IMR-90 (cell line): ENCODE results near the gene NFKBIZ. TPM values are rescaled to one million over a fixed set of nuclear protein-coding genes. Genes with fewer than 3 reads are reported as not detected.

Source experiments
- ATAC-seq: fragments of 200-7000 bp; cut with Tn5 transposase; 2 replicates; pipeline ENCODE4 v1.9.1; 2020; ENCODE audit warnings: low read depth, mild to moderate bottlenecking, moderate library complexity
- BruUV-seq: library from RNA; stranded (reverse); fragments of 400-500 nt; replicated peaks from 2 replicates; lab custom pipeline; 2021; lab: Mats Ljungman, UMichigan
- CTCF ChIA-PET: fragments of 300-600 bp; formaldehyde crosslinking; extraction: SDS; loops from one replicate; lab custom pipeline; 2021; ENCODE audit warnings: antibody characterized with exemption; lab: Yijun Ruan, JAX
- POLR2A ChIA-PET: fragments of 300-600 bp; sonication (Branson Sonifier 250); formaldehyde crosslinking; loops from one replicate; lab custom pipeline; 2022; ENCODE audit warnings: antibody characterized with exemption; ENCODE audit not compliant: unreplicated experiment; lab: Charles Lee
- DNase-seq: peaks from one replicate; pipeline ENCODE4 v3.0.0; 2013
- H2AFZ ChIP-seq: replicated peaks from 2 replicates; pipeline ENCODE3; 2013; ENCODE audit warnings: low read length, mild to moderate bottlenecking; ENCODE audit not compliant: poor library complexity
- H2AK5ac ChIP-seq: 2 replicates; pipeline ENCODE4 v1.6.1; 2013; ENCODE audit warnings: low read depth, low read length, inconsistent platforms
- H2AK9ac ChIP-seq: replicated peaks from 2 replicates; pipeline ENCODE3; 2013; ENCODE audit warnings: mild to moderate bottlenecking, low read depth, low read length, moderate library complexity; ENCODE audit not compliant: poor library complexity
- H2BK120ac ChIP-seq: 2 replicates; pipeline ENCODE4 v1.6.1; 2013; ENCODE audit warnings: low read depth, low read length, inconsistent platforms
- H2BK15ac ChIP-seq: 3 replicates; pipeline ENCODE4 v1.6.1; 2013; ENCODE audit warnings: low read depth, low read length, inconsistent platforms
- H2BK20ac ChIP-seq: 2 replicates; pipeline ENCODE4 v1.6.1; 2013; ENCODE audit warnings: low read depth, mild to moderate bottlenecking, inconsistent platforms, low read length, moderate library complexity
- H2BK5ac ChIP-seq: 2 replicates; pipeline ENCODE4 v1.6.1; 2013; ENCODE audit warnings: mild to moderate bottlenecking, low read depth, low read length, inconsistent platforms; ENCODE audit not compliant: poor library complexity, severe bottlenecking
- H3K14ac ChIP-seq: replicated peaks from 2 replicates; pipeline ENCODE4 v1.6.1; 2013; ENCODE audit warnings: low read depth, low read length, inconsistent platforms
- H3K18ac ChIP-seq: 2 replicates; pipeline ENCODE4 v1.6.1; 2013; ENCODE audit warnings: low read depth, low read length, control low read depth
- H3K23ac ChIP-seq: 2 replicates; pipeline ENCODE4 v1.6.1; 2013; ENCODE audit warnings: low read depth, low read length, inconsistent platforms
- H3K27ac ChIP-seq: 2 replicates; pipeline ENCODE4 v1.5.1; 2013; ENCODE audit warnings: mild to moderate bottlenecking, control low read depth, low read length; ENCODE audit not compliant: insufficient read depth
- H3K27me3 ChIP-seq: 2 replicates; pipeline ENCODE4 v1.6.1; 2013; ENCODE audit warnings: low read length; ENCODE audit not compliant: control insufficient read depth, insufficient read depth
- H3K36me3 ChIP-seq: 2 replicates; pipeline ENCODE4 v1.6.1; 2013; ENCODE audit warnings: low read length, mixed read lengths; ENCODE audit not compliant: control insufficient read depth, insufficient read depth
- H3K4ac ChIP-seq: 2 replicates; pipeline ENCODE4 v1.6.1; 2013; ENCODE audit warnings: low read depth, low read length, inconsistent platforms
- H3K4me1 ChIP-seq: 2 replicates; pipeline ENCODE4 v1.6.1; 2013; ENCODE audit warnings: low read length, mixed read lengths; ENCODE audit not compliant: control insufficient read depth, insufficient read depth
- H3K4me2 ChIP-seq: 2 replicates; pipeline ENCODE4 v1.6.1; 2013; ENCODE audit warnings: low read depth, mild to moderate bottlenecking, control low read depth, low read length, moderate library complexity
- H3K4me3 ChIP-seq: 2 replicates; pipeline ENCODE4 v1.5.1; 2013; ENCODE audit warnings: low read depth, mild to moderate bottlenecking, control low read depth, low read length, moderate library complexity; ENCODE audit not compliant: insufficient read depth
- H3K56ac ChIP-seq: 2 replicates; pipeline ENCODE4 v1.6.1; 2013; ENCODE audit warnings: low read length, inconsistent platforms; ENCODE audit not compliant: insufficient read depth; ENCODE audit errors: extremely low read depth
- H3K79me1 ChIP-seq, 2 experiments: 2 replicates each; pipeline ENCODE4 v1.6.1; 2013; ENCODE audit warnings: low read length in 2 of 2, inconsistent platforms in 1 of 2, low read depth in 1 of 2
- H3K9ac ChIP-seq: 2 replicates; pipeline ENCODE4 v1.6.1; 2013; ENCODE audit warnings: low read depth, low read length, control low read depth
- H3K9me1 ChIP-seq: 2 replicates; pipeline ENCODE4 v1.6.1; 2013; ENCODE audit warnings: low read length, inconsistent platforms; ENCODE audit not compliant: insufficient read depth
- H3K9me3 ChIP-seq: 2 replicates; pipeline ENCODE4 v1.6.1; 2013; ENCODE audit warnings: low read length; ENCODE audit not compliant: control insufficient read depth, insufficient read depth
- H4K20me1 ChIP-seq: 2 replicates; pipeline ENCODE4 v1.6.1; 2013; ENCODE audit warnings: low read length, inconsistent platforms; ENCODE audit not compliant: insufficient read depth
- H4K5ac ChIP-seq: 2 replicates; pipeline ENCODE4 v1.6.1; 2013; ENCODE audit warnings: mild to moderate bottlenecking, low read depth, low read length, control low read depth
- H4K8ac ChIP-seq, 2 experiments: 2 replicates each; pipeline ENCODE4 v1.6.1; 2013; ENCODE audit warnings: low read depth in 2 of 2, low read length in 2 of 2, control low read depth in 1 of 2, inconsistent platforms in 1 of 2
- H4K91ac ChIP-seq: 2 replicates; pipeline ENCODE4 v1.6.1; 2013; ENCODE audit warnings: low read depth, low read length, inconsistent platforms; ENCODE audit not compliant: insufficient read depth
- BHLHE40 ChIP-seq: fragments of 150-350 bp; IDR thresholded peaks from 2 replicates; pipeline ENCODE4 v1.6.1; 2016; ENCODE audit warnings: mild to moderate bottlenecking, low read depth, low read length
- CEBPB ChIP-seq: IDR thresholded peaks from 2 replicates; pipeline ENCODE4 v1.6.1; 2012; ENCODE audit warnings: low read depth, low read length, improper control_type of control experiment
- ELK1 ChIP-seq: fragments of 150-350 bp; IDR thresholded peaks from 2 replicates; pipeline ENCODE4 v1.6.1; 2016; ENCODE audit warnings: low read depth, mild to moderate bottlenecking, low read length, moderate library complexity, borderline replicate concordance
- MAFK ChIP-seq: IDR thresholded peaks from 2 replicates; pipeline ENCODE4 v1.6.1; 2012; ENCODE audit warnings: low read depth, low read length, improper control_type of control experiment
- POLR2A ChIP-seq: IDR thresholded peaks from 2 replicates; pipeline ENCODE4 v1.6.1; 2012; ENCODE audit warnings: mild to moderate bottlenecking, low read depth, low read length
- RCOR1 ChIP-seq: IDR thresholded peaks from 2 replicates; pipeline ENCODE4 v1.6.1; 2012; ENCODE audit warnings: mild to moderate bottlenecking, low read length, improper control_type of control experiment; ENCODE audit not compliant: insufficient replicate concordance
- RFX5 ChIP-seq: IDR thresholded peaks from 2 replicates; pipeline ENCODE4 v1.8.0; 2012; ENCODE audit warnings: low read depth, mild to moderate bottlenecking, low read length, moderate library complexity
- SMC3 ChIP-seq: fragments of 150-350 bp; IDR thresholded peaks from 2 replicates; pipeline ENCODE4 v1.6.1; 2016; ENCODE audit warnings: low read depth, mild to moderate bottlenecking, antibody characterized with exemption, low read length, moderate library complexity
- WGBS, 2 experiments: methylation state at CpG; one replicate each; pipeline versions ENCODE4 v1.1.5 to v1.1.7; 2013; ENCODE audit warnings: missing lambda C conversion rate in 2 of 2; ENCODE audit not compliant: insufficient read length in 1 of 2; ENCODE audit errors: extremely low coverage in 2 of 2; 5-methylcytosine and 5-hydroxymethylcytosine counted together
- dilution Hi-C: fragments of 300-500 bp; cut with HindIII; formaldehyde crosslinking; loops from one replicate; pipeline ENCODE4 v1.14.3; 2018; ENCODE audit warnings: low sequenced_read_pairs; ENCODE audit not compliant: unreplicated experiment
- in situ Hi-C: fragments of 300-500 bp; cut with MboI; formaldehyde crosslinking; loops from 3 replicates; pipeline ENCODE4 v1.14.3; 2019; ENCODE audit warnings: low sequenced_read_pairs, inconsistent platforms, mixed read lengths
- intact Hi-C: fragments of 100-400 bp; cut with micrococcal nuclease; formaldehyde crosslinking; loops from 2 replicates; pipeline ENCODE4 v1.10.0; 2022
- polyA plus RNA-seq, 3 experiments: library from polyadenylated mRNA; depleted of rRNA; stranded (reverse); fragments of >200 nt; gene quantifications; 2 replicates each; pipeline ENCODE4 v1.2.3, GENCODE V29; 2012; ENCODE audit warnings: low replicate concordance in 1 of 3
- total RNA-seq: library from RNA; depleted of rRNA; stranded (reverse); fragments of >200 nt; gene quantifications from 2 replicates; pipeline ENCODE4 v1.2.3, GENCODE V29; 2012

The NFKBIZ gene
- total and polyA plus RNA-seq, 2 of the 4 experiments (the other 2 are of a cell fraction) = 35.0 to 40.9 TPM

- no peak overlapping the region for H2BK120ac ChIP-seq
- no peak overlapping the region for H2BK5ac ChIP-seq
- no peak overlapping the region for H3K27ac ChIP-seq
- peak overlapping the region; percentile 37; the same call in 1 of the 2 replicates for H2AK5ac ChIP-seq
- no TSS peak for BruUV-seq
- H3K56ac ChIP-seq = no peak overlapping the region
- no peaks in the 10 kb centered on the region for H3K9me3 ChIP-seq
- no peak overlapping the region for H2AFZ ChIP-seq
- 60% methylated on average over 1 of the region's 8 CpGs; no CpG with 5 or more reads in 1 of the 2 experiments for WGBS, 2 experiments
- H3K23ac ChIP-seq = no peak overlapping the region
- no peak overlapping the region for H2AK9ac ChIP-seq
- H4K5ac ChIP-seq = no peak overlapping the region
- dilution Hi-C loops = no loop called here
- intact Hi-C loops = no loop called here
- H3K18ac ChIP-seq = no peak overlapping the region
- ATAC-seq (no peak), DNase-seq (no peak)
- no peak overlapping the region for H3K4me3 ChIP-seq
- POLR2A ChIA-PET = no interaction called here
- no peak overlapping the region for H3K4me2 ChIP-seq
- no peak overlapping the region for H2BK15ac ChIP-seq
- 0 out of 2 replicates have a peak overlapping the region, but pooled peaks have one; percentile 58 for H3K14ac ChIP-seq
- H3K4me1 ChIP-seq = peaks cover 6% of the 10 kb centered on the region
- in situ Hi-C loops = no loop called here
- H3K27me3 ChIP-seq = no peaks in the 10 kb centered on the region
- H4K20me1 ChIP-seq = no peaks in the 10 kb centered on the region
- TF ChIP-seq MAFK (no peak), POLR2A (no peak), ELK1 (no peak), BHLHE40 (no peak), RCOR1 (no peak), CEBPB (no peak), RFX5 (no peak), SMC3 (no peak)
- H4K8ac ChIP-seq = no peak overlapping the region
- CTCF ChIA-PET = no interaction called here
- H3K9ac ChIP-seq = no peak overlapping the region
- 0 out of 2 replicates have a peak, but pooled peaks cover 6% of the 10 kb centered on the region for H3K9me1 ChIP-seq
- H3K36me3 ChIP-seq = no peaks in the 10 kb centered on the region
- no peak overlapping the region for H3K4ac ChIP-seq
- H2BK20ac ChIP-seq = no peak overlapping the region
- no peak overlapping the region for H4K91ac ChIP-seq
- no peaks in the 10 kb centered on the region for H3K79me1 ChIP-seq
Observed at GRCh38 chr3:101876142-101876541, 26.8 kb downstream of the NFKBIZ start.
